DND-41 (cell line): ENCODE results near the gene EPHB1.

Experiments used
- EZH2 ChIP-seq: IDR thresholded peaks from 3 replicates; pipeline ENCODE4 v1.6.1; 2012; ENCODE audit warnings: borderline replicate concordance, low read depth, mild to moderate bottlenecking, moderate library complexity, low read length, inconsistent platforms; ENCODE audit not compliant: severe bottlenecking
- TF ChIP-seq, protein P1 (sequence below): IDR thresholded peaks from 2 replicates; pipeline ENCODE4 v1.5.1; 2012; ENCODE audit warnings: borderline replicate concordance, low read length, moderate library complexity, mild to moderate bottlenecking; ENCODE audit not compliant: poor library complexity, severe bottlenecking; ENCODE audit errors: extremely low read depth

DNA sequence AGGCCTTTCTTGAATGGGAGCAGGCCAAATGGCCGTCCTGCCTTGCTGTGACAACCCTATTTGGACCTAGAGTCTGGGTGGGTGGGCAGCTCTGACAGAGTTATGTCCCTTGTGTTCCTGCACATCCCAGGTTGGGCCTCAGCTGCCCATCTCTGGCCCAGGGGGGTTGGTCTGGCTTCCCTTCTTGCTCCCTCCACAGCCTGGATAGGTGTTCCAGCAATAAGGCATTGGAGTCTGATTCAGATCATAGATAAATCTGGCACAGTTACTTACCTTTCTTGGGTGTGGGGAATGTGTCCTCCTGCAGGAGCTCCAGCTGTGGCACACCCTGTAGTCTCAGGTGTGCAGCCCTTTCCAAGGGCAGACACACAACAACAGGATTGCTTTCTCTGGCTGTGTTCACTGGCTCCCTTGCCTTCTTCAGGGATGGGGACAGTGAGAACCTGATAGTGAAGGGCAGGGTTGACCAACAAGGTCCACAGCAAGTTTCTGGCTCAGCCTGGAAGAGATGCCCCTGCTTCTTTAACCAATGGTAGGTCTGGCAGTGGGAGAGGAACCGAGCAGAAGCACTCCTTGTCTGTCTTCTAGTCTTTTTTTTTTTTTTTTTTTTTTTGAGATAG is 177.9 kb downstream of the EPHB1 start:
- TF ChIP-seq, protein P1, sequence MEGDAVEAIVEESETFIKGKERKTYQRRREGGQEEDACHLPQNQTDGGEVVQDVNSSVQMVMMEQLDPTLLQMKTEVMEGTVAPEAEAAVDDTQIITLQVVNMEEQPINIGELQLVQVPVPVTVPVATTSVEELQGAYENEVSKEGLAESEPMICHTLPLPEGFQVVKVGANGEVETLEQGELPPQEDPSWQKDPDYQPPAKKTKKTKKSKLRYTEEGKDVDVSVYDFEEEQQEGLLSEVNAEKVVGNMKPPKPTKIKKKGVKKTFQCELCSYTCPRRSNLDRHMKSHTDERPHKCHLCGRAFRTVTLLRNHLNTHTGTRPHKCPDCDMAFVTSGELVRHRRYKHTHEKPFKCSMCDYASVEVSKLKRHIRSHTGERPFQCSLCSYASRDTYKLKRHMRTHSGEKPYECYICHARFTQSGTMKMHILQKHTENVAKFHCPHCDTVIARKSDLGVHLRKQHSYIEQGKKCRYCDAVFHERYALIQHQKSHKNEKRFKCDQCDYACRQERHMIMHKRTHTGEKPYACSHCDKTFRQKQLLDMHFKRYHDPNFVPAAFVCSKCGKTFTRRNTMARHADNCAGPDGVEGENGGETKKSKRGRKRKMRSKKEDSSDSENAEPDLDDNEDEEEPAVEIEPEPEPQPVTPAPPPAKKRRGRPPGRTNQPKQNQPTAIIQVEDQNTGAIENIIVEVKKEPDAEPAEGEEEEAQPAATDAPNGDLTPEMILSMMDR: no peak
- TF ChIP-seq EZH2: no peak
